Adrenal gland (tissue), 5 donors: Measurements from ENCODE around the gene KCNMA1.

Experiments used
- POLR2A ChIP-seq, 2 donors: fragments of 450-650 bp; IDR thresholded peaks; one replicate each; pipeline ENCODE4 v1.6.1; 2017; ENCODE audit warnings: antibody characterized with exemption in 2 of 2, mild to moderate bottlenecking in 2 of 2, moderate library complexity in 1 of 2
- TF ChIP-seq, protein P1 (sequence below), 6 experiments: fragments of 450-650 bp in 4 of 6; fragments of 200-600 bp in 2 of 6; sonication (generic) in 1 of 6; IDR thresholded peaks; 1 replicate in 5 of 6; 2 replicates in 1 of 6; pipeline versions ENCODE4 v1.5.1 to v1.8.0; 2016 to 2021; ENCODE audit warnings: antibody characterized with exemption in 6 of 6, mild to moderate bottlenecking in 2 of 6, moderate library complexity in 1 of 6
- donor health status: DM: no; HTN: no; CAD: no.

DNA sequence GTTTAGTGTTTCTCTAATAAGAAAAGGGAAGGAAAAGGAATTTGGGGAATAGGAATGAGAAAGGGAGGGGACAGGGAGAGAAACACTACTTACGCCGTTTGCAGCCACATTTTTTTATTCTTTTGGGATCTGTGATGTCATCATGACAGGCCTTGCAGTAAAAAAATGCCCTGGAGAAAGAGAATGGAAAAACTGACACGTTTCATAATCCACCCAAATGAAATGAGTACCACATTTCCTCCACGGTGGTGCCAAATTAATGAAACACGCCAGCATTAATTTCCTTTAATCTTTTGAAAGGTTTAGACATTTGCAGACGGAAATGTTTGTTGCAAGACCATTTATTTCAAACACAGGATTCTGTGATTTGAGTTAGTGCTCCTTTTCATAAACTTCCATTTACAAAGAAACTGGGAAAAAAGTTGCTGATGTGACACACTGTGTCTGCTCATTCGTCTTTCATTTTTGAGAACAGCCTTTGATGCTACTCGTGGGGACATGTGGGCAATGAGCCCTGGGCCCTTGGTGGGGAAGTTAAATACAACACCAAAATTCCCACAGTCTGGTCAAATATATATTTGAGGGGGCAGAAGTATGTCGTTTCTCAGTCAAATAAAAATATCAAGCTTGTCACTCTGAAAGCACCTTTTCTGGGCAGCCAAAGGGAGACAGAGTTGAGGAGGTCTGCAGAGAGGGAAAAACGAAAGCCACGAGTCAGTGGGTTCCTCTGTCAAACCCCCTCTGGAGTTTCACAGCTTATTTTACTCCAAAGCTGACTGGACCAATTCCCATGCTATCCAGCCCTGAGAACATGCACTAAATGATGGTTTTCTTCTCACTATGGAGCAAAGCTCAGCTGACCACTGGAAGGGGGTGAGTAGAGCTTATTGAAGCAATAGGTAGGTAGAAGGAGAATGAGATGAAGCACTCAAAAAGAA is 625.5 kb downstream of the KCNMA1 start:
- TF ChIP-seq, protein P1, sequence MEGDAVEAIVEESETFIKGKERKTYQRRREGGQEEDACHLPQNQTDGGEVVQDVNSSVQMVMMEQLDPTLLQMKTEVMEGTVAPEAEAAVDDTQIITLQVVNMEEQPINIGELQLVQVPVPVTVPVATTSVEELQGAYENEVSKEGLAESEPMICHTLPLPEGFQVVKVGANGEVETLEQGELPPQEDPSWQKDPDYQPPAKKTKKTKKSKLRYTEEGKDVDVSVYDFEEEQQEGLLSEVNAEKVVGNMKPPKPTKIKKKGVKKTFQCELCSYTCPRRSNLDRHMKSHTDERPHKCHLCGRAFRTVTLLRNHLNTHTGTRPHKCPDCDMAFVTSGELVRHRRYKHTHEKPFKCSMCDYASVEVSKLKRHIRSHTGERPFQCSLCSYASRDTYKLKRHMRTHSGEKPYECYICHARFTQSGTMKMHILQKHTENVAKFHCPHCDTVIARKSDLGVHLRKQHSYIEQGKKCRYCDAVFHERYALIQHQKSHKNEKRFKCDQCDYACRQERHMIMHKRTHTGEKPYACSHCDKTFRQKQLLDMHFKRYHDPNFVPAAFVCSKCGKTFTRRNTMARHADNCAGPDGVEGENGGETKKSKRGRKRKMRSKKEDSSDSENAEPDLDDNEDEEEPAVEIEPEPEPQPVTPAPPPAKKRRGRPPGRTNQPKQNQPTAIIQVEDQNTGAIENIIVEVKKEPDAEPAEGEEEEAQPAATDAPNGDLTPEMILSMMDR (IDR thresholded peaks at IDR 0.05): no peak
- no peak for TF ChIP-seq POLR2A (IDR thresholded peaks at IDR 0.05)
